ENCODE data around the gene SLC6A1.

SLC6A1 gene

DNA sequence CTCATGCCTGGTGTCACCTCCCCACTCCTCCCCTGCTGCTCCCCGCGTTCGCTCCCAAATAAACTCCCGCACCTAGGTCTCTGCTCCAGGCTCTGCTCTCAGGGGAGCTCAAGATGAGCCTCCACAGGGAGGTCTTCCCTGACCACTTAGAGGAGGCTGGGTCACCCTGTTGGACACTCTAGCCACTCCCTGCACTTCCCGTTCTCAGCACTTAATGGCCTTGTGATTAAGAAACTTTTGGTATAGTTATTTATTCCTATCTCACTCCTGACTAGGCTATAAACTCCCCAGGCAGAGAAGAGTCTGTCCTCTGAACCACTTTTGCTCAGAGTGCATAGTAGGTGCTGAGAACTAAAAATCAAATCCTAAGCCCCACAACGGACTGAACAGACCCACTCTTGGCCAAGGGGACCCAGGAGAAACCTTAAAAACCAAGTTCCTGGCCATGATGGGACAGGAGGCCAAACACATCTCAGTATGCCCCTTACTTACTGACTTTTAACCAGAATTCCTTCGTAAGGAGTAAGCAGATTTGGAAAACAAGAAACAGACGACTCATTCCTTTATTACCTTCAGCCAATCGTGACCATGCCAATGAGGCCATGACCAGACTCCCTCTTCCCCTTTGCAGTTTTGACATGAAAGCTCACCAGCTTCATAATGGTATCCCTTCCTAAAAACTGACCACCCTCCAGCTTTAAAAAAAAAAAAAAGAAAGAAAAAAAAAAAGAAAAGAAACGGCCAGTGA is 92.7 kb downstream of the SLC6A1 start:
- Histone ChIP-seq H3K36me3 (no peaks in the 10 kb centered on the region), H3K27ac (no peak overlapping the region), H3K27me3 (ENCODE audit: insufficient read depth, low read depth, severe bottlenecking) (no peaks in the 10 kb centered on the region), H3K9me3 (ENCODE audit: severe bottlenecking) (no peaks in the 10 kb centered on the region), H3K4me3 (ENCODE audit: low read depth, low read length) (no peak overlapping the region)
- TF ChIP-seq, protein P1, sequence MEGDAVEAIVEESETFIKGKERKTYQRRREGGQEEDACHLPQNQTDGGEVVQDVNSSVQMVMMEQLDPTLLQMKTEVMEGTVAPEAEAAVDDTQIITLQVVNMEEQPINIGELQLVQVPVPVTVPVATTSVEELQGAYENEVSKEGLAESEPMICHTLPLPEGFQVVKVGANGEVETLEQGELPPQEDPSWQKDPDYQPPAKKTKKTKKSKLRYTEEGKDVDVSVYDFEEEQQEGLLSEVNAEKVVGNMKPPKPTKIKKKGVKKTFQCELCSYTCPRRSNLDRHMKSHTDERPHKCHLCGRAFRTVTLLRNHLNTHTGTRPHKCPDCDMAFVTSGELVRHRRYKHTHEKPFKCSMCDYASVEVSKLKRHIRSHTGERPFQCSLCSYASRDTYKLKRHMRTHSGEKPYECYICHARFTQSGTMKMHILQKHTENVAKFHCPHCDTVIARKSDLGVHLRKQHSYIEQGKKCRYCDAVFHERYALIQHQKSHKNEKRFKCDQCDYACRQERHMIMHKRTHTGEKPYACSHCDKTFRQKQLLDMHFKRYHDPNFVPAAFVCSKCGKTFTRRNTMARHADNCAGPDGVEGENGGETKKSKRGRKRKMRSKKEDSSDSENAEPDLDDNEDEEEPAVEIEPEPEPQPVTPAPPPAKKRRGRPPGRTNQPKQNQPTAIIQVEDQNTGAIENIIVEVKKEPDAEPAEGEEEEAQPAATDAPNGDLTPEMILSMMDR (IDR thresholded peaks at IDR 0.05; ENCODE audit: low read depth, low read length) = no peak
- DNase-seq = no peak

- Histone ChIP-seq H3K27me3 (ENCODE audit: insufficient read depth, low read depth, severe bottlenecking) (no peaks in the 10 kb centered on the region), H3K4me3 (ENCODE audit: low read depth, low read length) (no peak overlapping the region), H3K9me3 (ENCODE audit: severe bottlenecking) (no peaks in the 10 kb centered on the region), H3K36me3 (no peaks in the 10 kb centered on the region), H3K27ac (no peak overlapping the region)
- DNase-seq = no peak
- TF ChIP-seq, protein P1 (IDR thresholded peaks at IDR 0.05; ENCODE audit: low read depth, low read length) = no peak
These were observed 94.3 kb downstream of the SLC6A1 start for GRCh38 chr3:11086856-11087255.

DNA sequence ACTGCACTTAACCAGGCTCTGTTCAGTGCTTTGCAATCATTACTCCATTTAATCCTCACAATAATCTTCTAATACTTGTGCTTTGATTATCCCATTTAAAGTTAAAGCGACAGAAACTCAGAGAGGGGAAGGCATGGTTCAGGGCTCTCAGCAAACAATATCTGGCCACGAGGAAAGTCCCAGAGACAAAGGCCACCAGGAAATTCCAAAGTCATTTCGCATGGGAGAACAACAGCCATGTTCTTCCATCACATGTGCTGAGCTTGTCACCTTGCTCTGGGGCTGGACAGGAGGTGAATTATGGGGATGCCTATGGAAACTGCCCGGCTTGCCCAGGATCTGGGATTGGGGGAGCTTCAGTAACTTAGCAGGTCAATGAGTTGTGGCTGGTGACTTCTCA is 95.5 kb downstream of the SLC6A1 start:
- no peak for DNase-seq
- Histone ChIP-seq H3K4me3 (ENCODE audit: low read depth, low read length) (no peak overlapping the region), H3K36me3 (no peaks in the 10 kb centered on the region), H3K27ac (no peak overlapping the region), H3K9me3 (ENCODE audit: severe bottlenecking) (no peaks in the 10 kb centered on the region), H3K27me3 (ENCODE audit: insufficient read depth, low read depth, severe bottlenecking) (no peaks in the 10 kb centered on the region)
- TF ChIP-seq, protein P1 (IDR thresholded peaks at IDR 0.05; ENCODE audit: low read depth, low read length) = no peak

DNA sequence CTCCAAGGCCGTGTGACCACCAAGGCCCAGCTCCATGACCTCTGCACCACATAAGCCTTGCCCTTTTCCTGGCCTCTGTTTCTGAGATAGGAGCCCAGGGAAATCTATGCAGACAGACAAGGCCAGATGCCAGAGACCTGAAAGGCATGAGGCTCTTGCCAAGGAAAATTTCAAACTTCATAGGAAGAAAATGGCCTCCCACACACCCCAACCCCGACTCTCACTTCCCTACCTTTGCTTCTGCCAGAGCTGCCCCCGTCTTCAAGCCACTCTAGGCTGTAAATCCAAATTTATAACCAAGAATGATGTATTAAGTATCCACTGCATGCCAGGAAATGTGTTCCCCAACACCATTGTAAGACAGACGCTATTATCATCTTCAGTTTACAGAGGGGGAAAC is 96.3 kb downstream of the SLC6A1 start:
- Histone ChIP-seq H3K36me3 (no peaks in the 10 kb centered on the region), H3K27me3 (ENCODE audit: insufficient read depth, low read depth, severe bottlenecking) (no peaks in the 10 kb centered on the region), H3K27ac (no peak overlapping the region), H3K4me3 (ENCODE audit: low read depth, low read length) (no peak overlapping the region), H3K9me3 (ENCODE audit: severe bottlenecking) (no peaks in the 10 kb centered on the region)
- TF ChIP-seq, protein P1 (IDR thresholded peaks at IDR 0.05; ENCODE audit: low read depth, low read length) = no peak
- DNase-seq = no peak
